GM06990 (cell line): ENCODE measurements around the gene EDC3.

Source experiments
- DNase-seq: peaks from one replicate; pipeline ENCODE4 v3.0.0-alpha.2; 2011; ENCODE audit not compliant: insufficient read length; ENCODE audit errors: extremely low read depth
- H3K27me3 ChIP-seq: replicated peaks from 2 replicates; pipeline ENCODE4 v1.6.0; 2011; ENCODE audit warnings: low read length; ENCODE audit not compliant: control insufficient read depth, insufficient read depth
- H3K36me3 ChIP-seq: 2 replicates; pipeline ENCODE4 v1.5.1; 2011; ENCODE audit warnings: low read length; ENCODE audit not compliant: control insufficient read depth, insufficient read depth
- H3K4me3 ChIP-seq: replicated peaks from 2 replicates; pipeline ENCODE4 v1.5.1; 2011; ENCODE audit warnings: low read depth, mild to moderate bottlenecking, control low read depth, low read length
- CTCF ChIP-seq: IDR thresholded peaks from 2 replicates; pipeline ENCODE4 v1.5.1; 2011; ENCODE audit warnings: low read length, control low read depth, mild to moderate bottlenecking, inconsistent platforms; ENCODE audit not compliant: insufficient read depth, poor library complexity, severe bottlenecking

The EDC3 gene

GRCh38 chr15:74674161-74674560 lies 21.7 kb downstream of the EDC3 start:
- Histone ChIP-seq H3K27me3 (no peaks in the 10 kb centered on the region), H3K36me3 (peaks cover 5% of the 10 kb centered on the region), H3K4me3 (no peak overlapping the region)
- no peak for TF ChIP-seq CTCF
- no peak for DNase-seq

- Histone ChIP-seq H3K36me3 (peaks cover 3% of the 10 kb centered on the region), H3K4me3 (no peak overlapping the region), H3K27me3 (no peaks in the 10 kb centered on the region)
- no peak for DNase-seq
- no peak for TF ChIP-seq CTCF
Observed at GRCh38 chr15:74669627-74670026, 26.2 kb downstream of the EDC3 start.

- no peak overlapping the region for H3K4me3 ChIP-seq
- H3K27me3 ChIP-seq = no peaks in the 10 kb centered on the region
- H3K36me3 ChIP-seq = peaks cover 3% of the 10 kb centered on the region
- no peak for TF ChIP-seq CTCF
- DNase-seq = no peak
Observed at GRCh38 chr15:74667975-74668374, 27.8 kb downstream of the EDC3 start.

- no peaks in the 10 kb centered on the region for H3K36me3 ChIP-seq
- H3K4me3 ChIP-seq = no peak overlapping the region
- no peak for DNase-seq
- no peaks in the 10 kb centered on the region for H3K27me3 ChIP-seq
- no peak for TF ChIP-seq CTCF
Observed at GRCh38 chr15:74664670-74665069, 31.2 kb downstream of the EDC3 start.

- no peak for DNase-seq
- no peak for TF ChIP-seq CTCF
- Histone ChIP-seq H3K27me3 (no peaks in the 10 kb centered on the region), H3K4me3 (no peak overlapping the region), H3K36me3 (no peaks in the 10 kb centered on the region)
Observed at GRCh38 chr15:74664028-74664616, 31.7 kb downstream of the EDC3 start.
